ENCODE results near the gene SPPL3.
A peak's percentile ranks its signal among the peaks of the same experiment; 100 is the strongest.
"Not testable (repeated sequence)": the region's sequence is repeated elsewhere in the genome, so short reads cannot be mapped to it uniquely, and the experiment has no call there.

The SPPL3 gene

GRCh38 chr12:120739821-120740613, 164.1 kb downstream of the SPPL3 start:
- no peak for DNase-seq

DNA sequence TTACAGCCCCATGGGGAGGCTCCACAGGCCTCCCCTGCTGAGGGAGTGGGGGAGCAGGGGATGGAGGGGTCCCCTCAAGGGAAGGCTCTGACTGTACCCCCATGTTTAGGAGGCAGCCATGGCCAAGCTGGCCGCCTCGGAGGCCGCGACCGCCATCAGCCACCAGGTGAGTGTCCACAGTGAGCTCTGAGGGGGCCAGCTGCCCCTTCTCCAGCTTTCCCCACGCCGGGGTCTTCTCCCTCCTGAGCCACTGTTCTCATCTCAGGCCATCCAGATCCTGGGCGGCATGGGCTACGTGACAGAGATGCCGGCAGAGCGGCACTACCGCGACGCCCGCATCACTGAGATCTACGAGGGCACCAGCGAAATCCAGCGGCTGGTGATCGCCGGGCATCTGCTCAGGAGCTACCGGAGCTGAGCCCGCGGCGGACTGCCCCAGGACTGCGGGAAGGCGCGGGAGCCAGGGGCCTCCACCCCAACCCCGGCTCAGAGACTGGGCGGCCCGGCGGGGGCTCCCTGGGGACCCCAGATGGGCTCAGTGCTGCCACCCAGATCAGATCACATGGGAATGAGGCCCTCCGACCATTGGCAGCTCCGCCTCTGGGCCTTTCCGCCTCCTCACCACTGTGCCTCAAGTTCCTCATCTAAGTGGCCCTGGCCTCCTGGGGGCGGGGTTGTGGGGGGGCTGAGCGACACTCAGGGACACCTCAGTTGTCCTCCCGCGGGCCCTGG, 165.0 kb downstream of the SPPL3 start:
- DNase-seq = no peak

DNA sequence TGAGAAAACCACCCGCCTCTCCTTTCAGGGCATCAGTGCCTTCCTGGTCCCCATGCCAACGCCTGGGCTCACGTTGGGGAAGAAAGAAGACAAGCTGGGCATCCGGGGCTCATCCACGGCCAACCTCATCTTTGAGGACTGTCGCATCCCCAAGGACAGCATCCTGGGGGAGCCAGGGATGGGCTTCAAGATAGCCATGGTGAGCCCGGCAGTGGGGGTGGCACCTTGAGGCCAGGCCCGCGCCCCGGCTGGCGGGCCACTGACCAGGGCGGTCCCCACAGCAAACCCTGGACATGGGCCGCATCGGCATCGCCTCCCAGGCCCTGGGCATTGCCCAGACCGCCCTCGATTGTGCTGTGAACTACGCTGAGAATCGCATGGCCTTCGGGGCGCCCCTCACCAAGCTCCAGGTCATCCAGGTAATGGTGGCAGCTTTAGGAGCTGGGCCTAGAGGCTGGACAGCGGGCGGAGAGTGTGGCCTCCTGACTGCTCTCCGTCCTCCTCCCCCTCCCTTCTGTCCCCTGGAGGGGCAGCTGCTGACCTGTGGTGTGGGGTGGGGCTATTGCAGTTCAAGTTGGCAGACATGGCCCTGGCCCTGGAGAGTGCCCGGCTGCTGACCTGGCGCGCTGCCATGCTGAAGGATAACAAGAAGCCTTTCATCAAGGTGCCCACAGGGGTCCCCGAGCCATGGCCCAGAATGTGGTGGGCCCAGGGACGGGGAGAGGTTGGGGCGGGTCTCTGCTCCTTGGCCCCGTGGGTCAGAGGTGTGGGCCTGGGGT, 165.7 kb downstream of the SPPL3 start:
- no peak for DNase-seq

DNA sequence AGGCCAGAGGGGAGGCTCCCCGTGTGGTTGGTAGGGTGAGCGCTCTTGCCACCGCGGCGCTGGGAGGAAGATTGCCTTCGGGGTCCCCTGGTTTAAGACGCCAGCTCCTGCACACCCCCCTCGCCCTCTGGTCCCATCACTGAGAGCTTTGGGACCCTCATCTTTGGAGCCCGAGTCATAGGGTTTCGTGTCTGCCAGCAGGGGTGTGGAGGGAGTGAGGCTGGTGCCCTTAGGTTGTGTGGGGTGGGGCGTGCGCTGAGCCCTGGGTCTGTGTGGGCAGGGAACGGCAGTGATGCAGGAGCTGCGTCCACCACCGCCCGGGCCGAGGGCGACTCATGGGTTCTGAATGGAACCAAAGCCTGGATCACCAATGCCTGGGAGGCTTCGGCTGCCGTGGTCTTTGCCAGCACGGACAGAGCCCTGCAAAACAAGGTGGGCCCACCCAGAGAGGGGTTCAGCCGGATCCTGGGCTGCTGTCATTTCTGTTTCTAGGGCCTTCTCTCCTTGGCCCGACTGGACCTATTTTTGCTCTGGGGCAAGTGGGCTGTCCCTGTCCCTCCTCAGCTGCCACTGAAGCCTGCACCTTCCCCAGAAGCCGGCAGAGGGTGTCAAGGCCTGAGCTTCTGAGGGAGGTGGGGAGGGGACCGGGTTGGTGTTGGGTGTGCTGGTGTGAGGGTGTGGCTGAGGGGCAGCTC, 166.5 kb downstream of the SPPL3 start:
- peak; percentile 60 for DNase-seq

- DNase-seq = no peak
These were observed 167.5 kb downstream of the SPPL3 start for GRCh38 chr12:120736404-120737331.

DNA sequence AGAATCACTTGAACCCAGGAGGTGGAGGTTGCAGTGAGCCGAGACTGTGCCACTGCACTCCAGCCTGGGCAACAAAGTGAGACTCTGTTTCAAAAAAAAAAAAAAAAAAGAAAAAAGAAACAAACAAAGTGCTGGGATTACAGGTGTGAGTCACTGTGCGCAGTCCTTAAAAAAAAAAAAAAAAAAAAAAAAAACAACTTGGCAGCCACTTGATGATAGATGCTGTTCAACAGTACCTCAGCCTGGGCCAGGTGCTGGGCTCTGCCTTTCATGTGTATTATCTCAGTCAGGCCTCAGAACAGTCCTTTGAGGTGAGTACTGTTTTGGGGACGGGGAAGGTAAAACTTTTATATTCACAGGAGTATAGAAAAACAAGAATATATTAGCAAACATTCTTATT, 169.0 kb downstream of the SPPL3 start:
- peak; percentile 24 for DNase-seq

GRCh38 chr12:120734210-120734609, 169.9 kb downstream of the SPPL3 start:
- no peak for DNase-seq

GRCh38 chr12:120733574-120733973, 170.6 kb downstream of the SPPL3 start:
- no peak for DNase-seq

- DNase-seq = not testable (repeated sequence)
These were observed 172.0 kb downstream of the SPPL3 start for GRCh38 chr12:120732198-120732597.

- no peak for DNase-seq
These were observed 177.2 kb downstream of the SPPL3 start for GRCh38 chr12:120726961-120727360.

DNA sequence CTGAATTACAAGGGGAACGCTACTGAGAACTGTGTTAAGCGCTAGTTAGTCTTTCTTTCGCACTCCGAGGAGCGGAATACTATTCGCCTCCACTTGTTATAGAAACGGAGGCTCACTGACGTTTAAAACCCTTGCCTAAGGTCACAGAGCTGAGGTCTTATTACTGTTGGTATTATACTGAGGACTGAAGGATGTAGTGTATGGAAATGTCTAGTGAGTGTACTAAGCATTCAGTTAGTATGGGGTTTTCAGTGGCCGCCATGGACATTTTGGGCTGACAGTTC, 177.7 kb downstream of the SPPL3 start:
- no peak for DNase-seq

DNA sequence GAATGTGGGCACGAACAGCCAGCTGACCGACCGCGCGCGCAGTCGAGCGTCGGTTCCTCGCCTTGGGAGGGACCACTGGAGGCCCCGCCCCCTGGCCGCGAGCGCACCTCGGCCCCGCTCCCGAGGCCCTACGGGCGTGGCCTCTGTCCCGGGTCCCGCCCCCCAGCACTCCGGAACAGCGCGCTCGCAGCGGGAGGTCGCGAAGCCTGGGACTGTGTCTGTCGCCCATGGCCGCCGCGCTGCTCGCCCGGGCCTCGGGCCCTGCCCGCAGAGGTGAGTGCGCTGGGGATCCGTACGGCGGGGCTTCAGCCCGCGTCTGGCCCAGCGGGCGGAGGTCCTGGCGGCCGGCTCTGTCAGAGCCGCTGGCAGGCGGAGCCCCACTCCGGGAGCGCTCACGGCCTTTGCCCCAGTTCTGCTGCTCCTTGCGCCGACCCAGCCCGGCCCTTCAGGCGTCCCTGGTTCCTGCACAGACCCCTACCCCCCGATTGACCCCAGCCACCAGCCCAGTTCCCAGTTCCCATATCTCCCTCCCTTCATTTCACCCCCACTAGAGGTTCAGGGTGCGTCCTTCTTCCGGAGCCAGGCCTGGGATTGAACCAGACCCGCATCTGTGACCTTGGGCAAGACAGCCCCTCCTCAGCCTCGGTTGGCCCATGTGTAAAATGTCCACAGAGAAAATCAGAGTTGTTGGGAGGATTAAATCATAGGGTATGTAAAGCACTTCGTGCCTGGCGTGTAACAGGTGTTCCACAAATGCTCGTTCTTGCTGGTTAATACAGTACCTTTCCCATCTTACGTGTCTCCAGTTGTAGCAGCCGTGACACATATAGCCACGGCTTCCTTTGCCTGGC, 178.3 kb downstream of the SPPL3 start, which contains the start of gene ACADS:
ACADS (plus strand) TSS at position 168 of the 851 bp plus-strand sequence; CDS start at position 228, 60 bp downstream.
- DNase-seq = peak; percentile 71

- no peak for DNase-seq
These were observed 179.0 kb downstream of the SPPL3 start for GRCh38 chr12:120725151-120725658.

GRCh38 chr12:120724720-120725119, 179.4 kb downstream of the SPPL3 start:
- DNase-seq = no peak

DNA sequence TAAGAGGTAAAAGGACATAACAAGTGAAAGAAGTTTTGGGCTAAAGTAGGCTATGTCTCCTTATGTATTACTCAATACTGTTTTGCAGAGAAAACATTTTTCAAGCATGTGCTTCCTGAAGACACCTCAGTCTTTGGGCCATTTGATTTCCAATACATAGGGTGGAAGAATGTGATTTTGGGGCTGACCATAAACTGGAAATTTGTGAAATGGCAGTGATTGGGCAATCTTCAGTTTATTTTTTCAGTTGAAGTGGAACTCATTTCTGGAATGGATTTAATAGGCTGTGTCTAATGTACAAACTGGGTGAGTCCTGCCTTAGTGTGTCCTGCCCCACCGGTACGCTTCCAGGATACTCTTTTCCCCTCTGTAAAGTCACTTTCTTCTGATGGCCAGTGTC, 181.4 kb downstream of the SPPL3 start:
- no peak for DNase-seq

DNA sequence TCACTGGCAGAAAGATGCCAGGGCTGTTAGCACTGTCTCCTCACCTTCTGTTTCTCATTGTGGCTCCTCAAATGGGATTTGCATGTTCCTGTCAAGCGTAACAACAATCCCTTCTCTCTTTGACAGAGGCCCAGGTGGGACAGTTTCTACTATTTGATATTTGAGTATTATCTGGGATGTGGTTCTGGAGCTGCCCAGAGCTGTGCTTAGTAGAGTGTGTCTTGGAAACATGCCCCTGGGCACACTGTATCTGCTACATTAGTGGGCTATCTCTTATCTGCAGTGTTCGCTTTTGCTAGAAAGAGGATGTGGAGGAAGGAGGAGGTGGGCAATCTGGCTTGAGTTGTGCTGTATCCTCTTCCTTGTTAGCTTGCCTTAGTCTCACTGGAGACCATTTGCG, 182.3 kb downstream of the SPPL3 start:
- DNase-seq = no peak

DNA sequence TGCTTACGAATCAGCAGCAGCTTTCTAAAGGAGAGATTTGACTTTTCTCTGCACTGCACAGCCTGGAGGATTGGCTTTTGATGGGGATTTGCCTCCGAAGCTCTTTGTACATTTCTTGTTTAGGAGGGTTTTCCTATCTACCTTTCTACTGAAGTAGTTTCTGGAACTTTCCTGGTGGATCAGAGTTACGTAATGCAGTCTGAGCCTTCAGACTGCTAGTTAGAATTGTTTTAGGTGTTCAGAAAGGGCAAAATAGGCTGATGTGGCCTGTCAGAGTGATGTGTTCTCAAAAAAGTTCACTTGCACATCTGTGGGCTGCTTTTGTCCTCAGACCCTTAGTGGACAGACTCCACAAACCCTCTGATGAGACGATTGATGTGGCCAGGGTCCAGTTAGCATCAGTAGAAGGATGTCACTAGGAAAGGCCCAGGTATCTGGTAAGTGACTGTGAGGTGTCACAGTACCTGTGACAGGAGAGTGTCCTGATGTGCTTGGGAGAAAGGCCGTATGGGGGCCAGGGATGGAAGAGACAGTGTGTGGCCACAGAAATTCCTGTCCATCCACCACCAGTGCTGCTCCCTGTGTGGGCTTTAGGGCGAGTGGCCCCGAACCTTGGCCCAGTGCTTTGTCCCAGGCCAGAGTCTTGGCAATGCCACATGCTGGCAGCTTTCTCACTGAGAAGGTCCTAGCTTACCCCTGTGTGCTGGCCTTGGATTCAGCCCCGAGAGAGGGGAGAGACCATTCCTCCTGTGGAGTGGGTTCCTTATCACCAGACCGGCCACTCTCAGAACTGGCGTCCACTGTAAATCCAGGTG, 183.0 kb downstream of the SPPL3 start:
- no peak for DNase-seq

- DNase-seq = no peak
These were observed 183.7 kb downstream of the SPPL3 start for GRCh38 chr12:120720234-120720986.

Measured in RPMI8226 (cell line).